Stomach (tissue), 9 donors: Measurements from ENCODE around the gene RNF11. TPM values are rescaled to one million over a fixed set of nuclear protein-coding genes. Genes with fewer than 3 reads are reported as not detected.

ENCODE experiments used
- DNase-seq, 2 donors: peaks; one replicate each; pipeline versions ENCODE4 v3.0.0 to v3.0.0-alpha.2; 2013 to 2019
- H3K27ac ChIP-seq, 5 donors: fragments of 200-600 bp in 4 of 5; sonication (generic) in 4 of 5; one replicate each; pipeline ENCODE4 v1.5.1; 2013 to 2019; ENCODE audit warnings: mild to moderate bottlenecking in 1 of 5, moderate library complexity in 1 of 5
- H3K27me3 ChIP-seq, 3 donors: fragments of 200-600 bp; sonication (generic); one replicate each; pipeline ENCODE4 v1.5.1; 2017 to 2019; ENCODE audit warnings: mixed run types in 1 of 3
- H3K36me3 ChIP-seq, 4 donors: fragments of 200-600 bp; sonication (generic); 1 replicate in 3 of 4; 2 replicates in 1 of 4; pipeline ENCODE4 v1.5.1; 2016 to 2019
- H3K4me1 ChIP-seq, 4 donors: fragments of 200-600 bp; sonication (generic); one replicate each; pipeline ENCODE4 v1.5.1; 2016 to 2019
- H3K4me3 ChIP-seq, 4 donors: fragments of 200-600 bp; sonication (generic) in 3 of 4; one replicate each; pipeline ENCODE4 v1.5.1; 2016 to 2019; ENCODE audit warnings: mild to moderate bottlenecking in 1 of 4
- H3K9me3 ChIP-seq, 4 donors: fragments of 200-600 bp; sonication (generic); one replicate each; pipeline ENCODE4 v1.5.1; 2016 to 2019
- CTCF ChIP-seq, 7 experiments: fragments of 450-650 bp in 4 of 7; fragments of 200-600 bp in 3 of 7; sonication (generic) in 3 of 7; IDR thresholded peaks; one replicate each; pipeline ENCODE4 v1.5.1; 2016 to 2019; ENCODE audit warnings: antibody characterized with exemption in 7 of 7, control low read depth in 2 of 7, mild to moderate bottlenecking in 1 of 7
- EP300 ChIP-seq: sonication (generic); formaldehyde crosslinking; IDR thresholded peaks from one replicate; pipeline ENCODE4 v1.6.1; 2017; ENCODE audit warnings: antibody characterized with exemption
- POLR2A ChIP-seq, 4 donors: fragments of 450-650 bp; IDR thresholded peaks; one replicate each; pipeline ENCODE4 v1.6.1; 2016; ENCODE audit warnings: antibody characterized with exemption in 4 of 4, control low read depth in 2 of 4, mild to moderate bottlenecking in 1 of 4, moderate library complexity in 1 of 4
- POLR2AphosphoS5 ChIP-seq, 3 donors: sonication (generic); formaldehyde crosslinking; IDR thresholded peaks; one replicate each; pipeline ENCODE4 v1.6.1; 2016; ENCODE audit warnings: antibody characterized with exemption in 3 of 3
- WGBS, 5 donors: extraction: QIAGEN DNeasy Blood & Tissue Kit in 3 of 5; methylation state at CpG; one replicate each; pipeline versions ENCODE4 v1.1.5 to v1.1.7; 2013 to 2018; 5-methylcytosine and 5-hydroxymethylcytosine counted together
- intact Hi-C: fragments of 100-400 bp; cut with DNase I; formaldehyde crosslinking; loops from one replicate; pipeline ENCODE4 v1.15.1; 2023; ENCODE audit warnings: low total_unique reads
- polyA plus RNA-seq, 3 donors: library from polyadenylated mRNA; stranded (reverse); fragments of 200-250 nt; gene quantifications; one replicate each; pipeline ENCODE4 v1.2.3, GENCODE V29; 2013
- total RNA-seq, 5 donors: library from RNA; depleted of rRNA; stranded (reverse); fragments of >200 nt; gene quantifications; one replicate each; pipeline versions ENCODE4 v1.1.0 to v1.2.3, GENCODE V29; 2014 to 2016
- donor health status: healthy with polysubstance abuse.
- donor health status: Bipolar disorder and iron deficiency.
- donor health status: healthy.

RNF11 gene
- total and polyA plus RNA-seq, 8 donors, result 34.6 to 120 (median 74.4) TPM

GRCh38 chr1:51297401-51298321 is 61.6 kb downstream of the RNF11 start:
- no peak for TF ChIP-seq CTCF (IDR thresholded peaks at IDR 0.05)
- TF ChIP-seq EP300, result no peak
- no peak for TF ChIP-seq POLR2AphosphoS5 (IDR thresholded peaks at IDR 0.05)
- no peak for TF ChIP-seq POLR2A (IDR thresholded peaks at IDR 0.05)
- intact Hi-C loops, result no loop called here
- Histone ChIP-seq H3K27me3 (no peaks in the 10 kb centered on the region), H3K4me3 (peak overlapping the region; percentile 43 to 52 (median 44)), H3K27ac (peak overlapping the region in 2 of 5 donors; percentile 33 to 56), H3K9me3 (peaks cover 0 to 7% (median 0%) of the 10 kb centered on the region in 4 donors), H3K4me1 (peaks cover 10 to 18% (median 15%) of the 10 kb centered on the region in 4 donors), H3K36me3 (peaks cover 0 to 6% (median 0%) of the 10 kb centered on the region in 4 donors)
- WGBS, 5 donors, result 76 to 81% (median 81%) methylated on average over 25 of the region's 25 CpGs
- no peak for DNase-seq

GRCh38 chr1:51298322-51298705 is 62.2 kb downstream of the RNF11 start:
- Histone ChIP-seq H3K4me1 (peaks cover 10 to 22% (median 18%) of the 10 kb centered on the region in 4 donors), H3K27ac (no peak overlapping the region), H3K9me3 (peaks cover 0 to 7% (median 0%) of the 10 kb centered on the region in 4 donors), H3K27me3 (no peaks in the 10 kb centered on the region), H3K4me3 (no peak overlapping the region), H3K36me3 (peaks cover 0 to 6% (median 0%) of the 10 kb centered on the region in 4 donors)
- DNase-seq, result no peak
- intact Hi-C loops, result no loop called here
- no peak for TF ChIP-seq POLR2A (IDR thresholded peaks at IDR 0.05)
- no peak for TF ChIP-seq CTCF (IDR thresholded peaks at IDR 0.05)
- no peak for TF ChIP-seq POLR2AphosphoS5 (IDR thresholded peaks at IDR 0.05)
- no peak for TF ChIP-seq EP300
- WGBS, 5 donors, result 90 to 95% (median 91%) methylated on average over 4 of the region's 4 CpGs

DNA sequence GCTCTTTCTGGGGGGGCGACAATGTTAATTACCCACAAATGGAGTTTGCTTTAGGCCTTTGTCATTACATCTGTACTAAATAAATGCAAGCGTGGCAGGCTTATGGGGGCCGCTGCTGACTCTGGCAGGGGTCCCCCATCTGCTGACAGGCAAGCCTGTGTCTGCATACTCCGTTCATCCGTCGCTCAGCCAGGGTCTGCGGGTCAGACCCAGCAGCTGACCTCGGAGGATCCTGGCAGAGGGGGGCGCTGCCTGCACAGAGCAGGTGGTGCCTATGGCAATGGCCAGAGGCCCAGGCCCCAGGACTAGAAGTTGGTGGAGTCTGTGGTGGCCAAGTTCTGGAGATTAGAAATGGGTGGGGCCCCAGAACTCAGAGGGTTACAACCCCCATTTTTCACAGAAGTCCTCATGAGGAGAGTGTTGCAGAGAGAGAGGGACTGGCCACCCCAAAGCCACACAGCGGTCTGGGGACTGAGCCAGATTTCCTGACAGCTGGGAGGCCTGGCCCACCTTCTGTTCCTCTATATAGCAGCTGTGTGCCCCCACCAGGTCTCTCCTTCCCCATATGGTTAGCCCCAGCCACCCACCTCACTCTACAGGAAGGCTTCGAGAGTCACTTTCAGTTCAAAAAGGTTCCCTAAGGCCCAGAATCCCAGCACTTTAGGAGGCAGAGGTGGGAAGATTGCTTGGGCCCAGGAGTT is 63.3 kb downstream of the RNF11 start:
- H3K4me1 ChIP-seq, result peaks cover 10 to 32% (median 22%) of the 10 kb centered on the region in 4 donors
- WGBS, 5 donors, result 91 to 96% (median 94%) methylated on average over 11 of the region's 11 CpGs
- H3K9me3 ChIP-seq, result peaks cover 0 to 7% (median 0%) of the 10 kb centered on the region in 4 donors
- TF ChIP-seq POLR2AphosphoS5 (IDR thresholded peaks at IDR 0.05), result no peak
- TF ChIP-seq CTCF (IDR thresholded peaks at IDR 0.05), result no peak
- no peak for TF ChIP-seq EP300
- TF ChIP-seq POLR2A (IDR thresholded peaks at IDR 0.05), result no peak
- no peak overlapping the region for H3K4me3 ChIP-seq
- no peaks in the 10 kb centered on the region for H3K27me3 ChIP-seq
- no peak overlapping the region for H3K27ac ChIP-seq
- H3K36me3 ChIP-seq, result peaks cover 0 to 6% (median 0%) of the 10 kb centered on the region in 4 donors
- no peak for DNase-seq
- intact Hi-C loops, result no loop called here

- Histone ChIP-seq H3K4me3 (no peak overlapping the region), H3K27me3 (no peaks in the 10 kb centered on the region), H3K27ac (no peak overlapping the region), H3K9me3 (peaks cover 0 to 7% (median 0%) of the 10 kb centered on the region in 4 donors), H3K36me3 (peaks cover 0 to 6% (median 0%) of the 10 kb centered on the region in 4 donors), H3K4me1 (peaks cover 12 to 40% (median 28%) of the 10 kb centered on the region in 4 donors)
- TF ChIP-seq EP300, result no peak
- no peak for TF ChIP-seq CTCF (IDR thresholded peaks at IDR 0.05)
- no peak for TF ChIP-seq POLR2A (IDR thresholded peaks at IDR 0.05)
- no peak for TF ChIP-seq POLR2AphosphoS5 (IDR thresholded peaks at IDR 0.05)
- intact Hi-C loops, result no loop called here
- no peak for DNase-seq
- WGBS, 5 donors, result 76 to 87% (median 84%) methylated on average over 6 of the region's 6 CpGs
Observed at GRCh38 chr1:51299981-51300670, 64.1 kb downstream of the RNF11 start.
